Fibroblast of mammary gland (primary cell): ENCODE results near the gene ZNF506.

Experiments
- DNase-seq: peaks from one replicate; pipeline ENCODE4 v3.0.0-alpha.2; 2010; ENCODE audit warnings: low read depth
- H3K4me3 ChIP-seq: 2 replicates; pipeline ENCODE4 v1.5.1; 2011; ENCODE audit warnings: low read depth, mild to moderate bottlenecking, low read length, moderate library complexity; ENCODE audit not compliant: control insufficient read depth
- CTCF ChIP-seq: conservative IDR thresholded peaks from 2 replicates; pipeline ENCODE4 v1.5.1; 2011; ENCODE audit warnings: low read depth, low read length, inconsistent platforms; ENCODE audit not compliant: control insufficient read depth, insufficient read depth

ZNF506 gene

DNA sequence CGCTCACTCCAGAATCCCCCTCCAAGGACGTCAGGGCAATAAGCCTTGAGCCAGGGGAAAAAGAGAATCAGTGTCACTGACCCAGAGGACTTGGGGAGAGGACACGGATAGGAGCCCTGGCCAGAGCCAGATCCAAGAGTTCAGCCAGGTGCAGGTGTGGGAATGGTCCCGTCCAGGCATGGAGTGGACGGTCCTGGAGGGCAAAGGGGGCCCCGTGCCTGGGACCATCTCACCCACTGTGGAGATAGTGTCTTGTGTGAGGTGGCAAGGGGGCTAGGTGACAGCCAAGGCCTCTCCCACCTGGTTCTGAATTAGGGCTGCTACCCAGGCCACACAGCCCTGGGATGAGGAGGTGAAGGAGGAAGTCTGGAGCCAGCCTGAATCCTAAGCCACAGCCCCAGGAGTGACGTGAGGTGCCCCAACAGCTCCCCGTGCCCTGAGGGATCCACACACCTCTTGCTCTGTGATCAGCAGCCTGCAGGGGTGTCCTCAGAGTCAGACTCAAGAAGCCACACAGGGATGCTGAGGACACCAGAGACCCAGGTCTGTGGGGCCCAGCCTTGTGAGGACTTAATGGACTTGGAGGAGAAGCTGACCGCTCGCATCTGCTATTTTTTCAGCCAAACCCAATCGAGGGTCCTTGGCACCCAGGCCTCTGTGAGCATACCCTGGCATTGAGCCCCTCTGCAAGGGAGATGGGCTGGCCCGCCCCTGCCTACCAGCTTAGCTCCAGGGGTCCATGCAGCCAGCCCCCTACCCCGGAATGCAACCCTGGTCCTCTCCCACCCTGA is 72.2 kb downstream of the ZNF506 start:
- no peak overlapping the region for H3K4me3 ChIP-seq
- no peak for TF ChIP-seq CTCF
- DNase-seq = no peak

DNA sequence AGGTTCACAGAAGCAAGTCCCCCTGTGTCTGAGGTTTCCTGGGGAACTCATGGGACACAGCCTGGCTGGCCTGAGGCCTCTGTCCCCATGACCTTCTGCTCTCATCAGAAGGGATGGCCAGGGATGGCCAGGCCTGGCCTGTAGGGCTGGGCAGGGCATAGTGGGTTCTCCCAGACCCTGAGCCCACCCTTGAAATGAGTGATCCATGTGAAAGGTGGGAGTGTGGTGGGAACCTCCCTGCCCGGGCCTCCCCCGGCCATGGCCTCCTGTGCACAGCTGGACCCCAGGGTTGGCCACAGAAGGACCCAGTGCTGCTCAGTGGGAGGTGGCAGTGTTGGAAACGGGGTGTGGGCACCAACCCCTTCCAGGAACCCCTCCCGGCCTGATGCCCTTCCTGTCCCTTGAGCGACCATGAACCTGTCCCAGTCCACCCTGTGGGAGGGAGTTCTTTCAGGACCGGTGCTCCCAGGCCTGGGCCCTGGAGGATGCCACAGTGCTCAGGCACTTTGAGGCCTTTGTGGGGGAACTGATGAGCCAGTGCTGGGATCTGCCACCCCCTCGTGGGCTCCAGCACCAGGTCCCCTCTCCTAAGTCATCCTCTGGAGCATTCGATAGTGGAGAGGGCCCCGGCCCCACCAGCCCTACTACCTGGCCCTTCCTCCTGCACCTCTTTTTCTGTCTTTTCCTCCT is 73.2 kb downstream of the ZNF506 start:
- no peak overlapping the region for H3K4me3 ChIP-seq
- TF ChIP-seq CTCF = no peak
- no peak for DNase-seq

DNA sequence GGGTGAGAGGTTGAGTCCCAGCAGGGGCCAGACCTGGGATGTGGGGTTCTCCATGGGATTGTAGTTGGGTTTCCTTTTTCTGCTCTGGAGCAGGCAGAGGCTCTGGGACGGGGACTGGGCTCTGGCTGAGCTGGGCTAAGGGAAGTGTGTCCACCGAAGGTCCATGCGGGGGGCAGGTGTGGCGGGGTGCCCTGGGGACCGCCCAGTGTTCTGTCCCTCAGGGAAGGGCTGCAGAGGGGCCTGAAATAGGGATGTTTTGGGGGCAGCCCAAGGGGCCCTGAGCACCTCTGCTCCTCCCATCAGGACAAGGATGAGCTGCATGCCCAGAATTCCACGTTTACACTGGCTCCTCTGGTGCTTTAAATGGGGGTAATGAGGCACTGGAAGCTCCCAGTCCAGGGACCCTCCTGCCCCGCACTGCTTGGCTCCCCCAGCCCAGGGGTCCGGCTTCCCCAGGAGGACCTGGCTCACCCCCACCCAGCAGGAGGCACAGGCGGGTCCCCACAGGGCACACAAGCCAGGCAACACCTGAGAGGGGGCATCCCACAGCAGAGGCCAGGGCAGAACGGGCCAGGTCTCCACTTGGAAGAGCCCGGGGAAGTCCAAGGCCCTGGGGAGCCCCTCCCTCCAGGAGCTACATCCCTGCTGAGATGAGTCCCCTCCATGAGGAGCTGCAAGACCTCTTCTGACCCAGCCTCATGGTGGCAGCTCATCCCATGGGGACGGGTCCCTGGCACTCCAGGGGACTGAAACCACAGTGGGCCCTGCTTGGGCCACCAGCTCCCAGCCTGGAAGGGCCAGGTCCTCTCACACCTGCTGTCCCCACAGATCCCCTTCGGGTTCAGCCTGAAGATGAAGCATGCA is 74.0 kb downstream of the ZNF506 start:
- no peak overlapping the region for H3K4me3 ChIP-seq
- DNase-seq = no peak
- TF ChIP-seq CTCF = no peak

GRCh38 chr19:19746286-19747213 is 75.0 kb downstream of the ZNF506 start:
- DNase-seq = no peak
- no peak overlapping the region for H3K4me3 ChIP-seq
- no peak for TF ChIP-seq CTCF

GRCh38 chr19:19745496-19746285 is 75.9 kb downstream of the ZNF506 start:
- H3K4me3 ChIP-seq = no peak overlapping the region
- no peak for DNase-seq
- no peak for TF ChIP-seq CTCF
